Fibroblast of lung (primary cell): ENCODE data around the gene GALNT2.

ENCODE experiments used
- CTCF ChIP-seq, 2 donors: IDR thresholded peaks in 1 of 2; conservative IDR thresholded peaks in 1 of 2; 1 replicate in 1 of 2; 2 replicates in 1 of 2; pipeline ENCODE4 v1.5.1; 2011 to 2012; ENCODE audit warnings: low read length in 2 of 2, control low read depth in 1 of 2, inconsistent platforms in 1 of 2, low read depth in 1 of 2, mild to moderate bottlenecking in 1 of 2
- EZH2 ChIP-seq: IDR thresholded peaks from 2 replicates; pipeline ENCODE4 v1.5.1; 2012; ENCODE audit warnings: low read length, control low read depth, mild to moderate bottlenecking; ENCODE audit errors: missing control alignments

DNA sequence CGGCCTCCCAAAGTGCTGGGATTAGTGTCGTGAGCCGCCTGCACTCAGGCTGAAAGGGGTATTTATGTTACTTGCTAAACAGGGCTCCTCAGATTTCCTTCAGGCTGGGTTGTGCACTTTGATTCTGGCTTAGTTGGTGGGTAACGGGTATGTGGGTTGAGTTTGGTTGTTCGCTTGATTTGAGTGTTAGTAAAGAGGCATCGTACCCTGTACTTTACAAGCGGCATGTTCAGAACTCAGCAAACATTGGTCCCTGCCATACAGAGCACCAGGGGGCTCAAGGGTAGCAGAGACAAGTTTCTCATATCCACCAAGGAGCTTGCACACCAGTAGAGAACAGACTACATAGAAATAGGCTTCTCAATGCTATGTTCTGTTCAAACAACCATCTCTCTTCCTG lies 211.3 kb downstream of the GALNT2 start:
- no peak for TF ChIP-seq CTCF (conservative IDR thresholded peaks at IDR 0.05 in 1 of 2, IDR thresholded peaks at IDR 0.05 in 1 of 2; ENCODE audit: low read depth in 1 of 2, low read length in 2 of 2)
- no peak for TF ChIP-seq EZH2
